NCI-H460 (cell line): ENCODE results near the gene HAUS6. TPM values are rescaled to one million over a fixed set of nuclear protein-coding genes. Genes with fewer than 3 reads are reported as not detected.
"Not testable (repeated sequence)": the region's sequence is repeated elsewhere in the genome, so short reads cannot be mapped to it uniquely, and the experiment has no call there.

Experiments used
- DNase-seq: peaks from one replicate; pipeline ENCODE4 v3.0.0-alpha.2; 2016; ENCODE audit warnings: low read depth; ENCODE audit errors: extremely low read depth
- polyA plus RNA-seq: library from polyadenylated mRNA; depleted of rRNA; stranded (reverse); fragments of >200 nt; gene quantifications from 2 replicates; pipeline ENCODE4 v1.2.3, GENCODE V29; 2014; cell fraction: nucleus; rRNA removed
- total RNA-seq: library from RNA; depleted of rRNA; stranded (reverse); fragments of >200 nt; shearing (Covaris generic); gene quantifications from 2 replicates; pipeline ENCODE4 v1.2.3, GENCODE V29; 2014; rRNA removed

Gene HAUS6, protein sequence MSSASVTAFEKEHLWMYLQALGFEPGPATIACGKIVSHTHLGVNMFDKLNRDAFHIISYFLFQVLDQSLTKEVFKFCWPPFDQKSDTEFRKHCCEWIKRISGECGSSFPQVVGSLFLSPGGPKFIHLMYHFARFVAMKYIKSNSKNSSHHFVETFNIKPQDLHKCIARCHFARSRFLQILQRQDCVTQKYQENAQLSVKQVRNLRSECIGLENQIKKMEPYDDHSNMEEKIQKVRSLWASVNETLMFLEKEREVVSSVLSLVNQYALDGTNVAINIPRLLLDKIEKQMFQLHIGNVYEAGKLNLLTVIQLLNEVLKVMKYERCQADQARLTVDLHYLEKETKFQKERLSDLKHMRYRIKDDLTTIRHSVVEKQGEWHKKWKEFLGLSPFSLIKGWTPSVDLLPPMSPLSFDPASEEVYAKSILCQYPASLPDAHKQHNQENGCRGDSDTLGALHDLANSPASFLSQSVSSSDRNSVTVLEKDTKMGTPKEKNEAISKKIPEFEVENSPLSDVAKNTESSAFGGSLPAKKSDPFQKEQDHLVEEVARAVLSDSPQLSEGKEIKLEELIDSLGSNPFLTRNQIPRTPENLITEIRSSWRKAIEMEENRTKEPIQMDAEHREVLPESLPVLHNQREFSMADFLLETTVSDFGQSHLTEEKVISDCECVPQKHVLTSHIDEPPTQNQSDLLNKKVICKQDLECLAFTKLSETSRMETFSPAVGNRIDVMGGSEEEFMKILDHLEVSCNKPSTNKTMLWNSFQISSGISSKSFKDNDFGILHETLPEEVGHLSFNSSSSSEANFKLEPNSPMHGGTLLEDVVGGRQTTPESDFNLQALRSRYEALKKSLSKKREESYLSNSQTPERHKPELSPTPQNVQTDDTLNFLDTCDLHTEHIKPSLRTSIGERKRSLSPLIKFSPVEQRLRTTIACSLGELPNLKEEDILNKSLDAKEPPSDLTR
- total RNA-seq, result 17.0 and 19.4 TPM in 2 replicates
- polyA plus RNA-seq, result 14.3 and 22.6 TPM in 2 replicates

DNA sequence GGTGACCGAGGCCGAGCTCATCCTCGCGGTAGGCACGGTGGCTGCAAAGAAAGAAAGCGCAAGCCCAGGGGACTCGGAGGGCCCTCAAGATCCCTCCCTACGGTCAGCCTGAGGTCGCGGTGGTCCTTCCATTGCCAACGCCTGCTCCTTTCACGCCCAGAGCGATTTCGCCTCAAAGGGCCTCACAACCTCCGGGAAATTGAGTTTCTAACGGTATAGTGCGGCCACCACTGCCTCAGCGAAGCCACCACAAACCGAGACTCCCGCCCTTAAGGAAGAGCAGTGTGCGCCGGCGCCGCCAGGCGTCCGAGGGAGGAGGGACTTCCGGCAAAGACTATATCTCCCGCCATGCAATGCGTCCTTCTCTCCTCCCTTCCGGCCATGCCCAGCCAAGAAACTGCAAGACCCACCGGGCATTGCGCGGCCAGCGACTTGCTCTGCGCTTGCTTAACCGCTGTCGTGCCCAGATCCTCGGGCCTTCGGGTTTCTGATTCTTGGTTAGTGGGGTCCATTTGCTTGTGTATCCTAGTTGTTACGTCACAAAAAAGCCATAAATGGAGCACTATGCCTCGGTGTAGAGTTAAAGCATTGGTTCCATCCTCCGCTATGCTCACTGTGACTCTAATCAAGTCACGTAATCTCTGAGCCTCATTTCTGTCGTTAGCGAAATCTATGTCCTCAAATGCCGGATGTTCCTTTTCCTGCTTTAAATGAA is at the start of gene HAUS6:
TSS of gene HAUS6 (minus strand) at position 274 of the 715 bp plus-strand sequence. CDS start at position 21, 253 bp downstream.
- peak; percentile 93 for DNase-seq

DNA sequence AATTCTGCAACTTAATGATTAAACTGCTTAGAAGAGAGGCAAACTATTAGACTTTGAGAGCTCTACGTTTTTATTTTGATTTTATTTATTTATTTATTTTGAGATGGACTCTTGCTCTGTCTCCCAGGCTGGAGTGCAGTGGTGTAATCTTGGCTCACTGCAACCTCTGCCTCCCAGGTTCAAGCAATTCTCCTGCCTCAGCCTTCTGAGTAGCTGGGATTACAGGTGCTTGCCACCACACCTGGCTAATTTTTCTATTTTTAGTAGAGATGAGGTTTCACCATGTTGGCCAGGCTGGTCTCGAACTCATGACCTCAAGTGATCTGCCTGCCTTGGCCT is 49.4 kb upstream of the HAUS6 start:
- not testable (repeated sequence) for DNase-seq

DNA sequence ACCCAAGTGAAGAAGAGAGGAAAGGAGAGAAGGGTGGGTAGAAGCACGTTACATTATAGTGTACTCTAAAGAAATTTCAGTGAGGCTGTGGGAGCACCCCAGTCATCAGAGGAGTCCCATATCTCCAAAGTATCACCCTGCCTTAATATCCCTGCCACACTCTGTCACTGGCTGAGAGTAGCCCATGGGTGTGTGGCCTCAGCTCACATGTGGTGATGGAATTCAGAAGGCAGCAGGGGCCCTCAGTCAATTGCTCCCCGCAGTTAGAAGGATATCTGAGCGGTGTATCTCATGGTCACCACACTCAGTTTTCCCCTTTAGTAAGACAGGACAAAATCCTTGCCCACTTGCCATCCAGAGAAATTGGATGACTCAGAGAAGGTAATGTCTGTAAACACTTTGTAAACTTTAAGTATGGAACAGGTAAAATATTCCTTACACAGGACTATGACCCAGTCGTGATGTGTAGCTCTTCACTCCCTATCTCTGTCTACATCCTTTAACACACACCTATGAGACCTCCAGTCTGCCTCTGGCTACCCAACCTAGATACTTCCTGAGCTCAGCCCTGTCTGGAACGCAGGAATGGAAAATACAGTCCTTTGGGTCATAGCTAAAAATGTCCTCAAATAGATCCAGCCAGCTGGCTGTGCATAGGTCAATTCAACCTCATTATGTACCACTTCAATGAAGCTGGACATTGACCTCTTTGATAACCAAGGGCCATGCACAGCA is 48.9 kb upstream of the HAUS6 start:
- no peak for DNase-seq

DNA sequence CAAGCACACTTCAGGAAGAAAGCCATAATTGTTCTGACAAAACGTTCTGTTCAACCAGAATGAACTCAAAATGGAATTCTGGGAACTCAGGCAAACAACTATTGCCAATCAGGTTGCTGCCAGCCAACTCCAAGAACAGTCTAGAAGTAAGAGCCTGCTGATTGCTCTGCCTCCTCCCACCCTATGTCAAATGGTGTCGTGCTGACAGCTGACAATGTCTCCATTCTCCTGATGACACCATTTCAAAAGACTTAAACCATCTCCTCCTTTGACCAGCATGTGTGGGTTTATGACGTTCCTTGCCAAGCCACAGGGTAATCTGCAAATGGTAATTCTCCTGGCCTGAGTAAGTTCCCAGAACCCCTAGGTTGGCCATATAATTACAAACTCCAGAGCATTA is 46.5 kb upstream of the HAUS6 start:
- no peak for DNase-seq

DNA sequence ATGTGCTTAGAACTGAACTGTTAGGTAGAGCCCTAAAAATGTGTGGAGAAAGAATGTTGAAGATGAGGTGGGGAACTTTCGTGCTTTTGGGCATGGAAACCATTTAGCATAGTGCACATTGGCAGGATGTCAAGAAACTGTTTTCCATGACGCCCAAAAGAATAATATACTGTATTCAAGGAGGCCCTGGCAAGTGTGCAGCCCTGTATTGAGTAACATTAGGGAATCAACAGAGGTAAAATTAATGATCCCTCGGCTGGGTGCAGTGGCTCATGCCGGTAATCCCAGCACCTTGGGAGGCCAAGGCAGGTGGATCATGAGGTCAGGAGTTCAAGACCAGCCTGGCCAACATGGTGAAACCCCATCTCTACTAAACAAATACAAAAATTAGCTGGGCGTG is 45.5 kb upstream of the HAUS6 start:
- no peak for DNase-seq

DNA sequence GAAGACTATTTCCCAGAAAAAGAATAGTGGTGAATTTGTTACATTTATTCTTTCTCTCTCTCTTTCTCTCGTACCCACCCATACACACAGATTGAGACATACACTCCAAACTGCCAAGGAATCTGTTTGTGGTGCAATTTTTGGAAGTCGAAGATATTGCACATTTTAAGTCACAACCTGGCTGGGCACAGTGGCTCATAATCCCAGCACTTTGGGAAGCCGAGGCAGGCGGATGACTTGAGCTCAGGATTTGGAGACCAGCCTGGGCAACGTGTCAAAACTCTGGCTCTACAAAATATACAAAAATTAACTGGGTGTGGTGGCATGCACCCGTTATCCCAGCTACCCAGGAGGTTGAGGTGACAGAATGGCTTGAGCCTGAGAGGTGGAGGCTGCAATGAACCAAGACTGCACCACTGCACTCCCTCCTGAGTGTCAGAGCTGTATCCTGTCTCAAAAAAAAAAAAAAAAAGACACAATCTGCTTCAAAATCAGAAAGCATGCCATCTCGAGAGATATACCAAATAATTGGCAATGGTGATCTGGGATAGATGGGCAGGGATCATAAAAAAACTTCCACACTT is 43.8 kb upstream of the HAUS6 start:
- DNase-seq, result no peak

DNA sequence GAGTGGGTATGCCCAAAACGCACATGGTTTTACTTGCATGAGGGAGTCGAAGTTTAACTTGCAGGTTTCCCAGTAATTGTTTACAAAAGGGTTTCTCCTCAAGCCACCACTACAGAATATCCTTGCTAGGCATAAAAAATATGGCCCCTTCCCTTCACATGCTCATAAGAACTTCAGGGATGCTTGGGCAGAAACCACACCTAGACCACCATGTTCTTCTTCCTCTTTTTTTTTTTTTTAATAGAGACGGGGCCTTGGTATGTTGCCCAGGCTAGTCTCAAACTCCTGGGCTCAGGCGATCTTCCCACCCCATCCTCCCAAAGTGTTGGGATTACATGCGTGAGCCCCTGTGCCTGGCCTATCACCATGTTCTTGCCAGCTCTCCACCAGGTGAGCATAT is 43.2 kb upstream of the HAUS6 start:
- no peak for DNase-seq

DNA sequence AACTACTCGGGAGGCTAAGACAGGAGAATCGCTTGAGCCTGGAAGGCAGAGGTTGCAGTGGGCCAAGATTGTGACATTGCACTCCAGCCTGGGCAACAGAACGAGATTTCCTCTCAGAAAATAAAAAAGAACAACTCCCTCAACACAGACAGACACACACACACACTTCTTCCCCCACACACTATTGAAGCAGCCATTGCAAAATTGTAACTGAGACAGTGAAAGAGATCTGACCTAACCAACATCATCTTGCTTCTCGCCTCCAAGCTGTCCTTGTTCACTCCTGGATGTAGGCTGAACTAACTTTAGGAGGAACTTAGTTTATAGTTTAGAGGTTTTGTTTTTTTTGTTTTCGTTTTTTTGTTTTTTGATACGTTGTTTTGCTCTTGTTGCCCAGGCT is 37.6 kb upstream of the HAUS6 start:
- DNase-seq, result no peak

DNA sequence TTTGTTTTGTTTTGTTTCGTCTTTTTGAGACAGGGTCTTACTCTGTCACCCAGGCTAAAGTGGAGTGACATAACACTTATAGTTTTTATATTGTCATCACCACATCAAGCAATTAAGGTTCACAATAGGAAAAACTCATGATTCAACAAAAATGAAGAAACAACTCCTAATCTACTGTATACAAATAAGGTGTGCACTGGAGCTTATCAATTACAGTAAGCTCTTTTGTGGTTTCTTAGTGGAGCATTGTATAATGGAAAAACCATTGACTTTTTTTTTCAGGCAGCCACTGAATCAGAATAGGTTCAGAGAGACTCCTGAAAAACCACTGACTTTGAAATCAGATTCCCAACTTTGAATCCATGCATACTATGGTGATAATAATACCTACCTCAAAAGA is 35.4 kb upstream of the HAUS6 start:
- no peak for DNase-seq

DNA sequence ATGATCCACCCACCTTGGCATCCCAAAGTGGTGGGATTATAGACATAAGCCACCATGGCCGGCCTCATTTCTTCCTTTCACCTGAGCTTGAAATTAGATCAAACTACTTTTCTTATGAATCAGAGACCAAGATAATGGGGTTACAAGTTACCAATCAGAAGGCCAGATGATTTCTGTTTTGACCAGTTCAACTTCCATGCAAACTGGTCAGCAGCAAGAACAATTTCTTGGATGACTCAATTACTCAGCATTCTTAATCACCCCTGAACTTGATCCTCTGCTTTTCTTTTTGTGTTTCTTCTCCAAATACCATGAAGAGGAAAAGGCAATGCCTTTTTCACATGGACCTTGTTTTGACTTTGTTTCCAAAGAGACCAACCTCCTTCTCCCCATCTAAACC is 34.6 kb upstream of the HAUS6 start:
- DNase-seq, result no peak

DNA sequence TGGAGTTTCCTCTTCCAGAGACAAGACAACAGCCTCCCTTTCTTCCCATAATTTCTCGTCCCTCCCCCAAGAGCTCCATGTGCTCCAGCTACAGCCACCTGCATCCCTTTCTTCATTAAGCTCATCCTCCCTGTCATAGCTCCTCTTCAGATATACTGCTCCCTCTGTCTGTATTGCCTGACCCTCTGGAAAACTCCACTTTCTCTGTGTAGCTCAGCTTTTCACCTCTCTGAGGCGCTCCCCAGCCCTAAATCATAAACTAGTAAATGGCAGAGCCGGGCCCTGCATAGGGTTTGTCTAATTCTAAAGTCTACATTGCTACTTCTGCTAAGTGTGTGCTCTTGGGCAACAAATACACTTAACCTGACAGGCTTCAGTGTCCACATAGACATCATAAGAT is 33.4 kb upstream of the HAUS6 start:
- DNase-seq, result no peak

DNA sequence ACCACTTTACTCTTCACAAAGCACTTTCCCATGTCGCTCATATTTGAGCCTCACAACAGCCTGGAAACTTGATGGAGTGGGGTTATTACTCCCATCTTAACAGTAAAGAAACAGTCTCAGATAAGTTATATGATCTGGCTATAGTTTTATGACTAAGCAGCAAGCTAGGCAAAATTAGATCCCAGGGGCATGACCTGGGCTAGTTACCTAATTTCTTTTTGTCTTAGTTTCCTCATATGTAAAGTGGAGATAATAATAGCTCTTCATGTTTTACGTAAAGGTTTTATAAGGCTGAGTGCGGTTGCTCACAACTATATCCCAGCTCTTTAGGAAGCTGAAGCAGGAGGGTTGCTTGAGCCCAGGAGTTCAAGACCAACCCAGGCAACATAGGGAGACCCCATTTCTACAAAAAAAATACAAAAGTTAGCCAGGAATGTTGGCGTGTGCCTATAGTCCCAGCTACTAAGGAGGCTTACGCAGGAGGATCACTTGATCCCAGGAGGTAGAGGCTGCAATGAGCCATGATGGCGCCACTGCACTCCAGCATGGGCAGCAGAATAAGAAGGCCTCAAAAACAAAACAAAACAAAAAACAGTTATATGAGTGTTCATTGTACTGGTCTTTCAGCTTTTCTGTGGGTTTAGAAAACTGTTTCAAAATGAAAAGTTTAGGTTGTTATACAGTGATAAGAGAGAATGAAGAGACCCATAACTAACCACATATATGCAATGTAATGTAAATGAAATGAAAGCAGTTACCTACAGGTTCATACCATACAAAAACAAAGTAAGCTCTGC is 31.0 kb upstream of the HAUS6 start:
- no peak for DNase-seq

DNA sequence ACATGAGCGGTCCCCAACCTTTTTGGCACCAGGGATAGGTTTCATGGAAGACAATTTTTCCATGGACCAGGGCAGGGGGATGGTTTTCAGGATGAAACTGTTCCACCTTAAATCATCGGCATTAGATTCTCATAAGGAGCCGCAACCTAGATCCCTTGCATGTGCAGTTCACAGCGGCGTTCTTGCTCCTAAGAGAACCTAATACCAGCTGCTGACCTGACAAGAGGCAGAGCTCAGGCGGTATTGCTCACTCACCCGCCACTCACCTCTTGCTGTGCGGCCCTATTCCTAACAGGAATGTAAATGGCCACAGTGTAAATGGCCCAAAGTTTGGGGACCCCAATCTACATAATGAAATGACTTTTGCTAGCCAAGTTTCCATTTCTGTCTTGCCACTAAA is 27.7 kb upstream of the HAUS6 start:
- DNase-seq, result no peak

DNA sequence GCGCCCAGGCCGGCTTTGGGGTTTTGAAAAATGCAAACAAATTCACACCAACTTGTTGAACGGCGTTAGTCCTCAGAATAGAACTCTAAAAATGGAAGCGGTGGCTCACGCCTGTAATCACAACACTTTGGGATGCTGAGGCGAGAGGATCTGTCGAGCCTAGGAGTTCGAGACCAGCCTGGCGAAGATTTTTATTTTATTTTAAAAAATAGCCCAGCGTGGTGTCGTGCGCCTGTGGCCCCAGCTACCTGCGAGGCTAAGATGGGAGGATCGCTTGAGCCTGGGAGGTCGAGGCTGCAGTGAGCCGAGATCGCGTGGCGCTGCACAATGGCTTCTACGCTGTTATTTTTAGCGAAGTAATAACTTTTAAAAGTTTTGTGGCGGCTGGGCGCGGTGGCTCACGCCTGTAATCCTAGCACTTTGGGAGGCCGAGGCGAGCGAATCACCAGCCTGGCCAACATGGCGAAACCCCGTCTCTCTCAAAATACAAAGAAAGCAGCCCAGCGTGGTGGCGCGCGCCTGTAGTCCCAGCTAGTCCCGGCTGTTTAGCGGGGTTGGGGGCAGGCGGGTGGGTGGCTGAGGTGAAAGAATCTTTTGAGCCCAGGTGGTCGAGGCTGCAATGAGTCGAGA is 25.3 kb upstream of the HAUS6 start:
- no peak for DNase-seq

DNA sequence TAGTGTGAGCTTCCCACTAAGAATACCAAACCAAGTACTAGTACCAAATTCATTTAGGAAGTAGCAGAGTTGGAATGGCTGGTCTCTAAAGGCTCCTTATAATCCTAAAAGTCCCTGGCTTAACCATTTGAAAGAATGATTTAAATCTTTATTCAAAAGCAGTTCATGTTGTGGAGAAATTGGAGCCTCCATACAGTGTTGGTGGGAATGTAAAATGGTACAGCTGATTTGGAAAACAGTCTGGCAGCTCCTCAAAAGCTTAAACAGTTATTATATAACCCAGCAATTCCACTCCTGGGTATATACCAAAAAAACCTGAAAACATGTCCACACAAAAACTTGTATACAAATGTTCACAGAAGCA is 21.7 kb upstream of the HAUS6 start:
- DNase-seq, result no peak

DNA sequence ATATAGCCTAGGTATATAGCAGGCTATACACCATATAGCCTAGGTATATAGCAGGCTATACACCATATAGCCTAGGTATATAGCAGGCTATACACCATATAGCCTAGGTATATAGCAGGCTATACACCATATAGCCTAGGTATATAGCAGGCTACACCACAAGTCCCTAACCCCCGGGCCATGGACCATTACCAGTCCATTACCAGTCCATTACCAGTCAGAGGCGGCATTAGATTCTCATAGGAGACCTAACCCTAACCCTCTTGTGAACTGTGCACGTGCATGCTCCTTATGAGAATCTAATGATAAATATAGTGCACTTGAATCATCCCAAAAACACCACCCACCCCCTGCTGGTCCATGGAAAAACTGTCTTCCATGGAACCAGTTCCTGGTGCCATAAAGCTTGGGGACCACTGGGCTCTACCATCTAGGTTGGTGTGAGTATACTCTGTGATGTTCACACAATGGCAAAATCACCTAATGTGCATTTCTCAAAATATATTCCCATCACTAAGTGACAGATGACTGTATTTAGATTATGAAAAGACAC is 19.9 kb upstream of the HAUS6 start:
- no peak for DNase-seq

DNA sequence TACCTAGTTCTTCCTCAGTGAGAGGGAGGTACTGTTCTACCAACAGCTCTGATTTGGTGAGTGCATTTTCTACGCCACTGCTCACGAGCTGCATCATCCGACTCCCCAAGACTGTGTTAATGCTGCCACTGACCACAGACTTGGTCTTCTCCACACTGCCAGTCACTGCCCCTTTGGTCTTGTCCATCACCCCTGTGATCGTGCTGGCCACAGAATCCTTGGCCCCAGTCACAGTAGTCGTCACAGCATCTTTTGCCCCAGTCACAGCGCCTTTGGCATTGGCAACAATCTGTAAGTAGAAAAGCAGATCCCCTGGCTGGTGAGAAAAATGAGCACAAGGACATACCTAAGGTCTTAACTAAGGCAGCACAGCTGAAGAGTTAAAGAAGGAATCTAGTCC is 18.2 kb upstream of the HAUS6 start:
- DNase-seq, result no peak

DNA sequence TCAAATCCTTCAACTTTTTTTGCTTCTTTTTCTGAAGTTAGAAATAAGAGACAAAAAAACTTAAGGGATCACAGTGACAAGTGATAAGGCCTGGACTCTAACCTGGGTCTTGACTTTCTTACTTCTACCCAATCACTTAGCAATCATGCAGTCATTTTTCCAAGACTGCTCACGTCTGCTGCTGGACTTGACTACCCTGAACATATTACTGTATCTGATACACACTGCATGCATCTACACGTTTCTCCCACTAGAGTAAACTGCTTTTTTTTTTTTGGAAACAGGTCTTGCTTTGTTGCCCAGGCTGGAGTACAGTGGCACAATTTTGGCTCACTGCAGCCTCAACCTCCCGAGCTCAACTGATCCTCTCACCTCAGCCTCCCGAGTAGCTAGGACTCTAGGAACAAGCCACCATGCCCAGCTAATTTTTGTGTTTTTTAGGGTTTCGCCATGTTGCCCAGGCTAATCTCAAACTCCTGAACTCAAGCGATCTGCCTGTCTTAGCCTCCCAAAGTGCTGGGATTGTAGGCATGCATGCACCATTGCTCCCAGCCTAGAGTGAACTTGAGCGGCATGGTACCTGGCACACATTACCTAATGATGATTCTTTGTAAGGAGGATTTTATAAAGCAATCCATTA is 17.2 kb upstream of the HAUS6 start:
- DNase-seq, result no peak
